NCI-H2029 treated with DMSO at 0.1 percent for 48 hours (cell line): ENCODE measurements around the gene RORB.
A peak's percentile ranks its signal among the peaks of the same experiment; 100 is the strongest.

Experiments used
- DNase-seq: peaks from one replicate; lab custom pipeline; 2025; lab: John Stamatoyannopoulos, UW

Gene RORB

GRCh38 chr9:74598874-74599273 lies 101.7 kb downstream of the RORB start:
- DNase-seq: no peak

DNA sequence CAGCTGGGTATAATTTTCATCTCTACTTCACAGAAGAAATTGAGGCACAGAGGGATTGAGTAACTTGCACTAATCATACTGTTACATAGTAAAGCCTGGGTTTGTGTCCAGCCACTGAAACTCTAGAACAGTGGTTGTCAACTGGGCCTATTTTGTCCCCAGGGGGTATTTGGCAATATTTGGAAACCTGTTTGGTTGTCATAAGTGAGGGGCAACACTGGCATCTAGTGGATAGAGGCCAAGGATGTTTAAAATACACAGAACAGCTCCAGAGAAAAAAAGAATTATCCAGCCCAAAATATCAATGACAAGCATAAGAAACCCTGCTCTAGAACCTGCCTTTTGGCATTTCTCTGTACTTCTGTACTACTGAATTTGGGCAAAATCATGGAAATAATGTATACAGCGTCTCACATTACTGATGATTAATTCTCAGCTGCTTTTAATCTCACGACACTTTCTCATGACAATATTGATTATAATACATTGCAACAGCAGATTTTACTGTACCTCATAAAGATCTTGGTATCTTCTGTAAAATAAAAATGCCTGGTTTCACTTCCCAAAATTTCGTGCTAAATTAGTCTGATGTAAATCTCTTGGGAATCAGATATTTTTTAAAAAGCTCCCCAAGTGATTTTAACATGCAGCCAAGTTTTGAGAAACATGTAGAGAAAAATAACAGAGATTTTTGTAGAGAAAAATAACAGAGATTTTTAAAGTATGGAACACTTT lies 112.7 kb downstream of the RORB start:
- DNase-seq: no peak

- no peak for DNase-seq
Observed at GRCh38 chr9:74610523-74611061, 113.5 kb downstream of the RORB start.

- no peak for DNase-seq
Observed at GRCh38 chr9:74630228-74630627, 133.1 kb downstream of the RORB start.

DNA sequence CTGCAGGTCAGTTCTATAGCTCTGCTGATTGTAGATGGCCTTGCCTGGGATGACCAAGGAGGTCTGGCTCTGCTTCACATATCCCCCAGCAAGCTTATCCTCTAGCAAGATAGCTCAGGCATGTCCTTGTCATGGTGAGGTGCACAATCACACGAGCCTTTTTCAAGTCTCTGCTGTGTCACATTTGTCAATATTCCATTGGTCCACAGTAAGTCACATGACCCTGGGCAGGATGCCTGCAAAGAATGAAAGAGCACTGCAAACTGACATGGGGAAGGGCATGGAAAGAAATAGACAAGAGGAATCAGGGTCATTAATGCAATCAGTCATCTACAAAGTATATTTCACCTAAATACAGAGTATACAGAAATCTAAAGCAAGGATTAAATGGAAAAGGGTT lies 142.0 kb downstream of the RORB start:
- DNase-seq: no peak

GRCh38 chr9:74642376-74642775 lies 145.2 kb downstream of the RORB start:
- no peak for DNase-seq

DNA sequence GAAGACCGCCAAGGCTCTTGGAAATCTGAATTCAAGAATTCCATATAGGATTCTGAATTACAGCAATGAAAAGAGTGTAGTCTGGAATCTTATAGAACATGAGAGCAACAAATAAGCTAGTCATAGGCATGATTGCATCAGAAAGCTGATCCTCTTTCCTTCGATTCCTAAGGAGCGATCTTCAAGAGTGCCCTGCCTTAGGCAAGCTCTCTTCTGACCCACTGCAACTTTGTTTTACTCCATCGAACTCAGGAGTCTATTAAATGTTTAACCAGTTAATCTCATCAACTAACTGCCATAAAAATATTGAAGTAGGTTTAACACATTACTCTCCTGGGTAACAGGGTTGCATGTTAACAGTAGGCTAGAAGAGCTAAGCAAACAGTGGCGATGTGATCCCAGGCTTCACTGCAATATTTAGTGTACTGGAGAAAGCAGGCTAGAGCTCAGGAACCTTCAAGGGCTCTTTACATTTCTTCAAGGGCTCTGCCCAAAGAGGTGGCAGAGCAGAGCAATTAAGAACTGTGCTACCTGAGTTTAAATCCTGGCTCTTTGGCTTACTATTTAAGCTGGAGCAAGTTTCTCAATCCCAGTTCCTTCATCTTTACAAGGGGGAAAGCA lies 146.3 kb downstream of the RORB start:
- DNase-seq: peak; percentile 43

- DNase-seq: no peak
Observed at GRCh38 chr9:74644023-74644422, 146.9 kb downstream of the RORB start.

DNA sequence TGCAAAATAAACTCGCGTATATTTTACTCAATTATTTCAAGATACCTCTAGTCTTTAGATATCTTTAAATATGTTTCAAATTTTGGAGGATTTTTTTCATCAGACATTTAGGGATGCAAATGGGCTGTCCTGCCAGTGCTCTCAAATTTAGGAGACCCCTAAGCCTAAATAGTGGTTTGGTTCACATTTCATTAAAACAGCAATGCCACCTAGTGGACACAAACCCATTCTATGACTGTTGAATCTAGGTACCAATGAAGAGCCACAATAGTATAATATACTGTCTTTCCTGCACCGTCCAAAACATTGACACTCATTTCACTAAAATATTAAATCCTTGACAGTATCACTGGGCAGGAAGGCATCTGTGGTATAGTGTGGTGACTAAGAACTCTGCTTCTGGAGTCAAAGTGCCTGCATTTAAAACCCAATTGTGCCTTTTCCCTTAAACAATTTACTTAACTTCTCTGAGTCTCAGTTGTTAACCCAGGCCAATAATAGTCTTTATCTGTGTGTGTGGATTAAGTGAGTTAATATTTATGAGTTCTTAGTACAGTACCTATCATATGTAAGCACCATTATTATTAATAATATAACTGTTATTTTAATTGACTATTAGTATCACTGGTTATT lies 148.0 kb downstream of the RORB start:
- peak; percentile 6 for DNase-seq

GRCh38 chr9:74653410-74654080 lies 156.4 kb downstream of the RORB start:
- DNase-seq: no peak

DNA sequence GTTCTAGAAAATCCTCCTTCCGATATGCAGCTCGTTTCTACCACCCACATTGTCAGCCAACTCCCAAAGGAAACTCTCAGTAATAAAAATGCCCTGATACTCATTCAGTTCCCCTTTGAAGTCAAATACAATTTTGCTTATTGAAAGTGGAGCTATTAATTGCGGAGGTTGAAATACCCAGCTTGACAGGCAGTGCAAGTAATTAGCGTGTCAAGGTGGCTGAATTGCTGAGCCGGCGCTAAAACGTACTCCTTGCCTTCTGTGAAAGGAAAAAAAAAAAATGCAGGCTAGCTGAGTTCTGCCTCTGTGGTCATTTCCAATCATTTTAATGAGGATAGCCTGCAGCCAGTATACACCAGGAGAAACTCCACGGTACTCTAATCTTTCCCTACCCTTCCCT lies 165.5 kb downstream of the RORB start:
- no peak for DNase-seq

GRCh38 chr9:74663439-74663838 lies 166.3 kb downstream of the RORB start:
- no peak for DNase-seq

DNA sequence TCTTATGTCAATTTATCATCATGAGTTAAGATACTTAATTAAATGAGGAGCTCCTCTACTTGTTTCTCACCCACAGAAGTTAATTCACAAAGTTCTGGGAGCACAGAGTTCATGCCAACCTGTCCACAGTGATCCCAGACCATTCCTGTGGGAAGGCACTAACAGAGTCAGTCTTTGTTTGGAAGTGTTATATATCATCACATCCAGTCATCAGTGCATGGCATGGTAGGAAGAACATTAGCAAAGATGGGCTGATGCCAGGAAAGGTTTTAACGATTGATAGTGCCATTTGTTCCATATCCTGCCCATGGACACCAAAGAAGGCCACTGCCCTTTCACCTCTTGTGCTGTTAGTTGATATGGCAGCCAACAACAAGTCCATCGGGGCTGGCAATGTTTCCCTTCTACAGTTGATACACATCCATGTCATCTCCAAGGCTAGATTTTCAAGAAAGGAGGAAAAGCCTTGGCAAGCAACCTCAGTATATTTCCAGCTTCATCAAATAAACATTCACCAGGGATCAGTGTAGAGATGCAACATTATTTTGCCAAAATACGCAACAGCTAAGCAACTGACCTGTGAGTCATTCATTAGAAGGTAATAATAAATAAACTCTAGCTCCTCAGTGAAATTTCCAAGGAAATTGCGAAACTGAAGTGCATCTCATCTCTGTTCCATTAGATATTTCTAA lies 169.6 kb downstream of the RORB start:
- no peak for DNase-seq

DNA sequence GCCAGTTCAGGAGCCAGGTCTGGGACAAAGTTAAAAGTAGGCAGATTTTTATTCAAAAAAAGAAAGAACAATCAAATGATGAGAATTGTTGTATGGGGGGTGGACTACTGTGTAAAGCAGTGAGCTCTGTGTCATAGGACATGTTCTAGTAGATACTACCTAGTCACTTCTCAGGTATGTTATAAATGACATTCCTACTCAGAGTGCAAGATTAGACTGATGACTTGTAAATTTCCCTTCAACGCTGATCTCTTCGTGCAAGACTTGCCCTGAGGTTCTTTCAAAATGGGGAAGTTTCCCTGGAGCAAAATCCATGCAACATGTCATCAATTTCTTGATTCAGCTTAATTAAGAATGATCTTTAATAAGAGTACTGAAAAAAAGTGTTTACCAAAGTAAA lies 175.1 kb downstream of the RORB start:
- DNase-seq: no peak

GRCh38 chr9:74674077-74674476 lies 176.9 kb downstream of the RORB start:
- DNase-seq: no peak

GRCh38 chr9:74681906-74682305 lies 184.8 kb downstream of the RORB start:
- DNase-seq: no peak

DNA sequence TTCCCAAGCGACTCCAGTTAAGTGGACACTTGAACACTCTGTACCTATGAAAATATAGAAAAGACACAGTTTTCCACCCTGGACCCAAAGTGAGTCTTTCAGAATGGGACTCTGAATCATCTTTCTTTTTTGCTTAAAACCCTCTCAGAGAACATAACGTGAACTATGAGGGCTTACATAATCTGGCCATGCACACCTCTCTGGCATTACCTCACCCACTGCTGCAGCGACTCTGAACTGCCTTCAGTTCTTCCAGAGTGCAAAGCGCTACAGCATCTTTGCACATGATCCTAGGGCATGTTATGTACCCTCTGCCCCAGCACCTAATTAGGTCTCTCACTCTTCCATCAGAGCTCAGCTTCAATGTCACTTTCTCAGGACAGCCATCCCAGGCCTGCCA lies 186.2 kb downstream of the RORB start:
- no peak for DNase-seq

GRCh38 chr9:74691058-74691457 lies 193.9 kb downstream of the RORB start:
- no peak for DNase-seq

GRCh38 chr9:74696520-74696919 lies 199.4 kb downstream of the RORB start:
- DNase-seq: no peak

GRCh38 chr9:74697535-74697934 lies 200.4 kb downstream of the RORB start:
- no peak for DNase-seq

GRCh38 chr9:74711341-74711740 lies 214.2 kb downstream of the RORB start:
- DNase-seq: no peak

GRCh38 chr9:74718709-74719108 lies 221.6 kb downstream of the RORB start:
- no peak for DNase-seq
